ENCODE measurements around the gene MAGT1. TPM values are rescaled to one million over a fixed set of nuclear protein-coding genes. Genes with fewer than 3 reads are reported as not detected.
"Not testable (repeated sequence)": the region's sequence is repeated elsewhere in the genome, so short reads cannot be mapped to it uniquely, and the experiment has no call there.

MAGT1 gene
- total RNA-seq, 2 experiments from 2014 or later = 40.5 to 44.7 TPM

DNA sequence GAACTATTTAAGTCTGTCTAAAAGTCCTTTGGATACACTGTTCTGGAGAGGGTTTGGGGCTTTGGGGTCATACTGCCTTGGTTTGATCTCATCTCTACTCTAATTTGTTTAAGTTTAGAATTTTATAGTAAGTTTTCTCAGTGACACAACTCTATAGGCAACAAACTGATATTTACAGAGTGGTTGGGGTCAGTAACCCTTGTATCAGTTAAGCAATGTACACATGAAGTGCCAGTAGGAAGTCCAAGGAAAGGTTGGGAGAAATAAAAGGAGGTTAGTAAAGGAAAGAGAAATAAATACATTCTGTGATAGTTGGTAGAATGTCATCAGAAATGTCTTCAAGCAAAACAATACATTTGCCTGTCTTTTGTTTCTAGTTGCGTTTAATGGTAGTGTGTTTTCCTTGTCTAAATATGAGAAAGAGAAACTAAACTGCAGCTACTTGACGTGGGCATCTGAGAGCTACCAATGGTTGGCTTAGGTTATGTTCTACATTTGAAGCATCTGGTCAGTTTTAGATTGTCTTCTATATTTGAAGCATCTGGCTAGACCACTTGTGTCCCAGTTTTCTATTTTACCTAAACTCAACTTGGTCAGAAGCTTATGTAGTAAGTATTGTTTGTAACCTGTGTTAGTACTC is 22.2 kb upstream of the MAGT1 start:
- Mint-ChIP-seq H3K9me3 (no peaks in the 10 kb centered on the region), H3K27me3 (no peaks in the 10 kb centered on the region), H3K4me1 (ENCODE audit: low read depth) (peaks cover 26% of the 10 kb centered on the region), H3K27ac (peak overlapping the region; percentile 57), H3K36me3 (peaks cover 1% of the 10 kb centered on the region), H3K4me3 (peak overlapping the region; percentile 55)
- intact Hi-C loops (cut with micrococcal nuclease) = no loop called here
- ChIA-PET CTCF (interaction anchor here (0.9 kb wide), 1 partner anchor 108 kb away, joined by 4 read pairs; no protein-coding TSS in a partner anchor), POLR2A (interaction anchor here (0.5 kb wide), 1 partner anchor 9 kb away, joined by 3 read pairs; no protein-coding TSS in a partner anchor)
- no peak for DNase-seq

DNA sequence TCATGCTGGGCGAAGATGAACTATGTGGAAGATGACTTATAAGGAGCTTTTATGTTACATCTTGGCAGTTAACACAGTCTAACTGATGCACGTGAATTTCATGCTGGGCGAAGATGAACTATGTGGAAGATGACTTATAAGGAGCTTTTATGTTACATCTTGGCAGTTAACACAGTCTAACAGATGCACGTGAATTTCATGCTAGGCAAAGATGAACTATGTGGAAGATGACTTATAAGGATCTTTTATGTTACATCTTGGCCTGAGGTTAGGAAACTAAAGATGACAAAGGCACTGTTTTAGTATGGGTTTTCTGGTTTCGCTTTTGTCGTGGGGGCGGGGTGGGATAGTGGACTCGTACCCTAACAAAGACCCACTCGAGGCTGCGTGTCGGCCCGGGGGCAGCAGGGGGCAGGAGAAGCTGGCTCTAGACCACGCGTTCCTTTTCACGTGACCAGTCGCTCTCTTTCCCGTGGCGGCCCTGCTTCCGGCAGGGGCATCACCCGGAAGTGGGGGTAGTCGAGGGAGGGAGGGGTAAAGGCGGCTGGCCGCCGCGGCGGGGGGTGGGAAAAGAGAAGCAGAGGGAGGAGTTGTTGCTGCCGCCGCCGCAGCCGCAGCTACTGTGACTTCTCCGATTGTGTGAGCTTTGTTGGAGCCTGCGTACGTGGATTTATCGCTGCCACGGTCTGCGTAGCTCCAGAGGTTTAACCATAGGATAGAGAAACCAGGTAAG is 15.0 kb upstream of the MAGT1 start, which contains the start of gene ATP7A:
TSS of gene ATP7A (plus strand) at position 586 of the 733 bp plus-strand sequence. CDS start 60,949 bp downstream, outside the sequence.
- Mint-ChIP-seq H3K27ac (peak within 1 kb of the TSS; percentile 99), H3K4me1 (ENCODE audit: low read depth) (peaks cover 19% of the 10 kb centered on the region), H3K4me3 (peak within 1 kb of the TSS; percentile 99), H3K27me3 (no peaks in the 10 kb centered on the region), H3K9me3 (no peaks in the 10 kb centered on the region), H3K36me3 (peaks cover 3% of the 10 kb centered on the region)
- CTCF ChIA-PET = interaction anchor here (1.5 to 4.7 kb wide), 4 partner anchors 8 to 115 kb away, joined by 5 to 27 read pairs (median 11); partner anchors contain the start of gene COX7B
- intact Hi-C loops (cut with micrococcal nuclease) = loop anchor here (1.0 to 5.0 kb wide), 7 partner anchors 11 to 607 kb away; partner anchors contain the start of genes COX7B and PGK1
- POLR2A ChIA-PET = interaction anchor here (0.6 to 2.5 kb wide), 2 partner anchors 11 to 224 kb away, joined by 4 to 10 read pairs; partner anchors contain the start of gene COX7B
- DNase-seq = peak; percentile 95

DNA sequence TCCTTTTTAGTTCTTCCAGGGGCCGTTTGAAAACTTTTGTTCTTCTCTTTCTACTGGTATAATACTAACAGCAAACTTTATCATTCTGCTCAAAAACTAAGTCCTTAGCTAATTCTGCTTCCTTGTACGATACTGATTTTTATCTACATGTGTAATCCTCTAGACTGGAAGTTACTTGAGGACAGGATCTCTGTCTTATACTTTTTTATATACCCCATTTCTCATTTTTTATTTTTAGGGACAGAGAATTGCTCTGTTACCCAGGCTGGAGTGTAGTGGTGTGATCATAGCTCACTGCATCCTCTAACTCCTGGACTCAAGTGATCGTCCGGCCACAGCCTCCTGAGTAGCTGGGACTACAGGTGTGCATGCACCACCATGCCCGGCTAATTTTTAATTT is 6.3 kb upstream of the MAGT1 start:
- CTCF ChIA-PET = interaction anchor here (0.6 to 1.6 kb wide), 3 partner anchors 9 to 124 kb away, joined by 4 to 5 read pairs (median 5); partner anchors contain the start of gene ATP7A
- Mint-ChIP-seq H3K36me3 (peaks cover 21% of the 10 kb centered on the region), H3K27me3 (no peaks in the 10 kb centered on the region), H3K9me3 (no peaks in the 10 kb centered on the region), H3K27ac (peak overlapping the region; percentile 70), H3K4me1 (ENCODE audit: low read depth) (peaks cover 18% of the 10 kb centered on the region), H3K4me3 (peak overlapping the region; percentile 92)
- no peak for DNase-seq
- intact Hi-C loops (cut with micrococcal nuclease) = no loop called here
- POLR2A ChIA-PET = no interaction called here

DNA sequence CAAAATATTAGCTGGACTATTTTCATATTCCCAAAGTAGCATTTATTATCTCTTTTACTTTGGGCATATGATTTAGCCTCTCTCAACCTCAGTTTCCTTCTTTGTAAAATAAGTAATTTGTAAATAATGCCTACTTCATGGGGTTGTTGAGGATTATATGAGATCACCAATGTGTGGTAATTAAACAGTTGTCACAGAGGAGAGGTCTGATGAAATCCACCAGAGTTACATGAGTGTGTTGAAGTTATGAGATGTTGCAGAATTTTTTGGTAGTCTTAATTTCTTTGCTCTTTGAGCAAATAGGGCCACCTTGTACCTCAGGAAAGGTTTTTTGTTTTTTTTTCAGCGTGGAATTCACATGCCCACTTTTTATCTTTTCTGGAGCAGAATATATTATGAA is 5.5 kb upstream of the MAGT1 start:
- CTCF ChIA-PET = interaction anchor here (1.0 to 3.0 kb wide), 3 partner anchors 8 to 124 kb away, joined by 3 to 17 read pairs (median 5); partner anchors contain the start of gene ATP7A
- POLR2A ChIA-PET = no interaction called here
- no peak for DNase-seq
- Mint-ChIP-seq H3K9me3 (no peaks in the 10 kb centered on the region), H3K27ac (peak overlapping the region; percentile 97), H3K36me3 (peaks cover 21% of the 10 kb centered on the region), H3K4me1 (ENCODE audit: low read depth) (peaks cover 18% of the 10 kb centered on the region), H3K27me3 (no peaks in the 10 kb centered on the region), H3K4me3 (peak overlapping the region; percentile 92)
- intact Hi-C loops (cut with micrococcal nuclease) = no loop called here

DNA sequence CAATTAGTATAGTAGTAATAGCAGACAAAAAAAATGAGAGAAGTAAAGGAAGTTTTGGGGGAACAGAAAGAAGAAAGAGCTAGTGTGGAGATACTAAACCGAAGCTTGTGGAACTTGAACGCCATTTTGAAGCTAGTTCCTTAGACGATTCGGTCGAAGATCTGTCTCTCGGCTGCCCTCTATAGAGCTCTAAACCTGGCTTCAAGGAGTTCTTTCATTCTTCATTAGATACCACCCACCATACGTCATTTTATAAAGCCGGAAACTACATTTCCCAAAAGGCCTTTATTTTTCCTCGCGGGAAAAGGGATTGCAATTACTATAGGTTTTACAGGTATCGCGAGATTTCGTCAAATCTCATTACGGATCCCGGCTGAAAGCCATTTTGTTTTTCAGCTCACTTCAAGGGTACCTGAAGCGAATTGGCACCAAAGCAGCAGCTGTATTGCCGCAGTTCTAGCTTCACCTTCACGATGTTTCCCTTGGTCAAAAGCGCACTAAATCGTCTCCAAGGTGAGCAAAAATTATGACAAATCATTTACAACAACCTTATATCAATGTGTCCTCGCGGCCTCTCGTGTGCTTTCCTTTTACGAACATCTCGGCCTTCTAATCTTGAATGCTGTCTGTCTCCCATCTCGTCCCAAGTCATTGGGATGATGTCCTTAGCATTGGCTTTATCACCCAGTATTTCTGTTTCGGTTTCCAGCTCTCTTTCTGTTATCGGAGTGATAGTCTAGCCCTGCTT is 4.0 kb upstream of the MAGT1 start, which contains the start of gene COX7B:
TSS of gene COX7B (plus strand) at position 388 of the 748 bp plus-strand sequence. CDS start at position 474, 86 bp downstream.
- intact Hi-C loops (cut with micrococcal nuclease) = loop anchor here (1.0 to 10.0 kb wide), 9 partner anchors 11 to 1752 kb away; partner anchors contain the start of genes ATP7A, FGF16, PBDC1 and PGK1
- ChIA-PET POLR2A (interaction anchor here (0.9 to 2.2 kb wide), 5 partner anchors 12 to 207 kb away, joined by 3 to 10 read pairs (median 5); partner anchors contain the start of genes ATP7A and PGK1), CTCF (interaction anchor here (0.6 to 3.0 kb wide), 7 partner anchors 11 to 207 kb away, joined by 3 to 20 read pairs (median 5); partner anchors contain the start of gene ATP7A)
- Mint-ChIP-seq H3K36me3 (peaks cover 18% of the 10 kb centered on the region), H3K27ac (peak within 1 kb of the TSS; percentile 97), H3K27me3 (no peaks in the 10 kb centered on the region), H3K9me3 (no peaks in the 10 kb centered on the region), H3K4me3 (peak within 1 kb of the TSS; percentile 92), H3K4me1 (ENCODE audit: low read depth) (peaks cover 18% of the 10 kb centered on the region)
- peak; percentile 72 for DNase-seq

DNA sequence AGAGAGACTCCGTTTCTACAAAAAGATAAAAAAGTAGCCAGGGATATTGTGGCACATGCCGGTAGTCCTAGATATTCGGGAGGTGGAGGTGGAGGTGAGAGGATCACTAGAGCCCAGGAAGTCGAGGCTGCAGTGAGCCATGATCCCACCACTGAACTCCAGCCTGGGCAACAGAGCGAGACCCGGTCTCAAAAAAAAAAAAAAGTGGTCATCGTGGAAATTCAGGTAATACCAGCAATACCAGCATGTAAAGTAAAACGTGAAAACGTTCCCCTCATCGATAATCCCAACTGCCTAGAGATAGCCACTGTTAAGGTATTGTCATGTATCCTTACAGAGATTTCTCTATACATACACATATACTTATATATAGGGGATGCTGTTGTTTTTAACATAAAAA is 1.5 kb downstream of the MAGT1 start:
- peaks cover 11% of the 10 kb centered on the region for H3K36me3 Mint-ChIP-seq
- no peaks in the 10 kb centered on the region for H3K9me3 Mint-ChIP-seq
- intact Hi-C loops (cut with micrococcal nuclease) = loop anchor here (10.0 kb wide), 1 partner anchor 1719 kb away; the partner anchor contains the start of gene PBDC1
- no peak overlapping the region for H3K27ac Mint-ChIP-seq
- peaks cover 30% of the 10 kb centered on the region for H3K4me1 Mint-ChIP-seq (ENCODE audit: low read depth)
- POLR2A ChIA-PET = no interaction called here
- peak overlapping the region; percentile 98 for H3K4me3 Mint-ChIP-seq
- no peaks in the 10 kb centered on the region for H3K27me3 Mint-ChIP-seq
- DNase-seq = no peak
- CTCF ChIA-PET = no interaction called here

DNA sequence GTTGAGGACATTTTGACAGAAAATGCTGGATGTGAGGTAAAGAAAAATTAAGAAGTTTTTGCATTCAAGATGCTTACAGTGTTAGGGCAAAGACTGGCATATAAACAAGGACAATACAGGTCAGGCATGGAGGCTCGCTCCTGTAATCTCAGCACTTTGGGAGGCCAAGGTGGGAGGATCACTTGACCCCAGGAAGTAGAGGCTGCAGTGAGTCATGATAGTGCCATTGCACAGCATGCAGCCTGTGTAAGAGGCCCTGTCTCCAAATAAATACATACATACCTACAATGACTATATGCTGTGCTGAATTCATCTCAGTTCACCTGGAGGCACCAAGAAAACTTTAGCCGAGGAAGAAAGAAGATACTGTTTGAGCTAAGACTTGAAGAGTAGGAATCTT is 2.3 kb downstream of the MAGT1 start:
- no peak overlapping the region for H3K27ac Mint-ChIP-seq
- peaks cover 11% of the 10 kb centered on the region for H3K36me3 Mint-ChIP-seq
- no peaks in the 10 kb centered on the region for H3K27me3 Mint-ChIP-seq
- H3K9me3 Mint-ChIP-seq = no peaks in the 10 kb centered on the region
- H3K4me3 Mint-ChIP-seq = peak overlapping the region; percentile 8
- intact Hi-C loops (cut with micrococcal nuclease) = loop anchor here (10.0 kb wide), 1 partner anchor 1718 kb away; the partner anchor contains the start of gene PBDC1
- H3K4me1 Mint-ChIP-seq (ENCODE audit: low read depth) = peaks cover 30% of the 10 kb centered on the region
- ChIA-PET CTCF (no interaction called here), POLR2A (no interaction called here)
- no peak for DNase-seq

DNA sequence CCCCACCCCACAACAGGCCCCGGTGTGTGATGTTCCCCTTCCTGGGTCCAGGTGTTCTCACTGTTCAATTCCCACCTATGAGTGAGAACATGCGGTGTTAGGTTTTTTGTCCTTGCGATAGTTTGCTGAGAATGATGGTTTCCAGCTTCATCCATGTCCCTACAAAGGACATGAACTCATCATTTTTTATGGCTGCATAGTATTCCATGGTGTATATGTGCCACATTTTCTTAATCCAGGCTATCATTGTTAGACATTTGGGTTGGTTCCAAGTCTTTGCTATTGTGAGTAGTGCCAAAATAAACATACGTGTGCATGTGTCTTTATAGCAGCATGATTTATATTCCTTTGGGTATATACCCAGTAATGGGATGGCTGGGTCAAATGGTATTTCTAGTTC is 13.8 kb downstream of the MAGT1 start:
- H3K9me3 Mint-ChIP-seq; H3K4me3 Mint-ChIP-seq; POLR2A ChIA-PET; H3K27ac Mint-ChIP-seq; intact Hi-C loops (cut with micrococcal nuclease); H3K27me3 Mint-ChIP-seq; DNase-seq; H3K36me3 Mint-ChIP-seq; H3K4me1 Mint-ChIP-seq (ENCODE audit: low read depth); CTCF ChIA-PET: not testable (repeated sequence)

DNA sequence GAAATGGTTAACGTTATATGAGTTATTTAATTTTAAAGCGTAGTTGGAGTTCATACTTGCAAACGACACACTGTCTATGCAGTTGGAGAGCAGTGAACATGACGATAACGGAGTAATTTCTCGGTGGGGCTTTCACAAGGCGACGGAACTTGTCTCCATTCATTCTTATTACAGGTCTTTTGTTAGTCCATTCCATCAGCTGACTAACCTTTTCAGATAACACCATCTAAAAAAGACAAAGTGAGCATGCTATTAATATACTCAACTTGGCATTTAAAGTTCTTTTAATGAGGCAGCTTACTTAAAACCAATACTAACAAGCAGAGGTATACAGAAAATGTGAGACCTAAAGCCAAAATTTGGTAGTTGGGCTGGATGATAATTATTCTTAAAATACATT is 19.9 kb downstream of the MAGT1 start:
- ChIA-PET POLR2A (no interaction called here), CTCF (interaction anchor here (1.2 kb wide), 1 partner anchor 150 kb away, joined by 4 read pairs; no protein-coding TSS in a partner anchor)
- no peak overlapping the region for H3K4me3 Mint-ChIP-seq
- no peaks in the 10 kb centered on the region for H3K9me3 Mint-ChIP-seq
- intact Hi-C loops (cut with micrococcal nuclease) = no loop called here
- H3K36me3 Mint-ChIP-seq = peaks cover 11% of the 10 kb centered on the region
- peaks cover 2% of the 10 kb centered on the region for H3K4me1 Mint-ChIP-seq (ENCODE audit: low read depth)
- no peak for DNase-seq
- H3K27me3 Mint-ChIP-seq = no peaks in the 10 kb centered on the region
- no peak overlapping the region for H3K27ac Mint-ChIP-seq

DNA sequence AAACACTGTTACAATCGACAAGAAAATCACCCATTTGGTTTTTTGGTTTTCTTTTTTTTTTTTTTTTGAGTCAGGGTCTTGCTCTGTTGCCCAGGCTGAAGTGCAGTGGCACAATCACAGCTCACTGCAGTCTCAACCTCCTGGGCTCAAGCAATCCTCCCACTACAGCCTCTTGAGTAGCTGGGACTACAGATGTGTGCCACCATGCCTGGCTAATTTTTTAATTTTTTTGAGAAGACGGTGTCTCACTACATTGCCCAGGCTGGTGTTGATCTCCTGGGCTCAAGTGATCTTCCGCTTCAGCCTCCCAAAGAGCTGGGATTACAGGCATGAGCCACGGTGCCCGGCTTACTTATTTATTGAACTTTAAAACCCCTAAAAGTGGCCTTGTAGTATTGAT is 63.7 kb downstream of the MAGT1 start:
- H3K9me3 Mint-ChIP-seq; H3K4me1 Mint-ChIP-seq (ENCODE audit: low read depth); H3K4me3 Mint-ChIP-seq; DNase-seq; POLR2A ChIA-PET; H3K27ac Mint-ChIP-seq; H3K27me3 Mint-ChIP-seq; CTCF ChIA-PET: not testable (repeated sequence)
- H3K36me3 Mint-ChIP-seq = peaks cover 11% of the 10 kb centered on the region
- intact Hi-C loops (cut with micrococcal nuclease) = loop anchor here (10.0 kb wide), 1 partner anchor 57 kb away; no protein-coding TSS in a partner anchor

DNA sequence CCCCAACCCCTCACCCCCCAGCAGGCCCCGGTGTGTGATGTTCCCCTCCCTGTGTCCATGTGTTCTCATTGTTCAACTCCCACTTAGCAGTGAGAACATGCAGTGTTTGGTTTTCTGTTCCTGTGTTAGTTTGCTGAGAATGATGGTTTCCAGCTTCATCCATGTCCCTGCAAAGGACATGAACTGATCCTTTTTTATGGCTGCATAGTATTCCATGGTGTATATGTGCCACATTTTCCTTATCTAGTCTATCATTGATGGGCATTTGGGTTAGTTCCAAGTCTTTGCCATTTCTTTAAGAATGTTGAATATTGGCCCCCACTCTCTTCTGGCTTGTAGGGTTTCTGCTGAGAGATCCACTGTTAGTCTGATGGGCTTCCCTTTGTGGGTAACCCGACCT is 73.2 kb downstream of the MAGT1 start:
- H3K4me1 Mint-ChIP-seq (ENCODE audit: low read depth); H3K27me3 Mint-ChIP-seq; DNase-seq; CTCF ChIA-PET; H3K27ac Mint-ChIP-seq; POLR2A ChIA-PET; intact Hi-C loops (cut with micrococcal nuclease); H3K4me3 Mint-ChIP-seq: not testable (repeated sequence)
- Mint-ChIP-seq H3K36me3 (peaks cover 19% of the 10 kb centered on the region), H3K9me3 (peaks cover 12% of the 10 kb centered on the region)

Measured in activated CD4-positive, alpha-beta memory T cell treated with anti-CD3 and anti-CD28 coated beads for 36 hours (primary cell).